Measurements from ENCODE around the gene CLEC16A. TPM values are rescaled to one million over a fixed set of nuclear protein-coding genes. Genes with fewer than 3 reads are reported as not detected.

The CLEC16A gene
- polyA plus RNA-seq, 2 donors = 9.0 to 12.5 TPM

DNA sequence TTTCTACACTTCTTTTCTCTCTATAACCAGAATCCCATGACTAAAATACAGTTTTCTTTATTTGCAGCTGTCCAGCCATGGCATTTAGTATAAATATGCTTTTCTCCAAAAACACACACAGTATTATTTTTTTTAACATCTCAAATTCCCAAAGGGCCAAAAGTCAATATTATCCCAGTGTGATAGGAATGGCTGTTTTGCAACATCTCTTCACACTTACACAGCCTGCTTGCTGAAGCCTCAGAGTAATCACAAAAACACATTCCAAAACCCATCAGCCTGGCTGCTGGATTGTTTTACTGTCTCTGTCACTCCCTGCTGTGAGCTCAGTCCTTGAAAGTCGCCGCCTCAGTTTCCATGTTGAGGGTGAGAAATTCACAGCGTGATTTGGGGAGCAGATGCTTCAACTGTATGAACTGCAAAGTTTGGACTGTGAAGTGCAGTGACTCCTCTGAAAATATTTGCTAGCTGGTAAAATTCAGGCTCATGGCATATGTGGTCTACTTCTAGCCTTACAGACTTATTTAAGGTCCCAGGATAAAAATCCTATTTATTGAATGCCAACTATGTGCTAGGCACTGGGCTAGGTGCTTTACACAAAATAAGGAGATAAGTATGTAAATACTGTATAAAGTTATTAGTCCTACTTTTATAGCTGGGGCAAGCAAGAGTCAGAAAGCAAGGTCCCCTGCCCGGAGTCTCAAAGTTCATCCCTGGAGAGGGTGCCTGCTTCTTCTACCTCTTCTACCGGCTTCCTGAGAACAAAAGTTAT, 195.1 kb downstream of the CLEC16A start:
- no peak overlapping the region for H3K27ac ChIP-seq (ENCODE audit: low read depth in 2 of 2, low read length in 1 of 2)
- peaks cover 0 to 2% of the 10 kb centered on the region in 2 donors for H3K4me1 ChIP-seq (ENCODE audit: control insufficient read depth in 2 of 2, insufficient read depth in 2 of 2, low read length in 1 of 2)
- H3K36me3 ChIP-seq (ENCODE audit: control insufficient read depth in 2 of 2, insufficient read depth in 2 of 2, low read length in 1 of 2) = peaks cover 0 to 3% of the 10 kb centered on the region in 2 donors
- 82 to 86% methylated on average over 5 of the region's 5 CpGs for WGBS, 2 donors
- H3K4me3 ChIP-seq (ENCODE audit: low read depth in 1 of 2, low read length in 2 of 2) = no peak overlapping the region
- no peaks in the 10 kb centered on the region for H3K9me3 ChIP-seq (ENCODE audit: control insufficient read depth in 2 of 2, insufficient read depth in 1 of 2, low read depth in 1 of 2, low read length in 1 of 2)
- no peaks in the 10 kb centered on the region for H3K27me3 ChIP-seq (ENCODE audit: control insufficient read depth in 1 of 2, insufficient read depth in 2 of 2, low read length in 2 of 2)

GRCh38 chr16:11140098-11140375, 195.7 kb downstream of the CLEC16A start:
- Histone ChIP-seq H3K27ac (ENCODE audit: low read depth in 2 of 2, low read length in 1 of 2) (no peak overlapping the region), H3K27me3 (ENCODE audit: control insufficient read depth in 1 of 2, insufficient read depth in 2 of 2, low read length in 2 of 2) (no peaks in the 10 kb centered on the region), H3K36me3 (ENCODE audit: control insufficient read depth in 2 of 2, insufficient read depth in 2 of 2, low read length in 1 of 2) (peaks cover 0 to 3% of the 10 kb centered on the region in 2 donors), H3K9me3 (ENCODE audit: control insufficient read depth in 2 of 2, insufficient read depth in 1 of 2, low read depth in 1 of 2, low read length in 1 of 2) (no peaks in the 10 kb centered on the region), H3K4me1 (ENCODE audit: control insufficient read depth in 2 of 2, insufficient read depth in 2 of 2, low read length in 1 of 2) (peaks cover 0 to 2% of the 10 kb centered on the region in 2 donors), H3K4me3 (ENCODE audit: low read depth in 1 of 2, low read length in 2 of 2) (no peak overlapping the region)
- 69 to 77% methylated on average over 8 of the region's 8 CpGs for WGBS, 2 donors

DNA sequence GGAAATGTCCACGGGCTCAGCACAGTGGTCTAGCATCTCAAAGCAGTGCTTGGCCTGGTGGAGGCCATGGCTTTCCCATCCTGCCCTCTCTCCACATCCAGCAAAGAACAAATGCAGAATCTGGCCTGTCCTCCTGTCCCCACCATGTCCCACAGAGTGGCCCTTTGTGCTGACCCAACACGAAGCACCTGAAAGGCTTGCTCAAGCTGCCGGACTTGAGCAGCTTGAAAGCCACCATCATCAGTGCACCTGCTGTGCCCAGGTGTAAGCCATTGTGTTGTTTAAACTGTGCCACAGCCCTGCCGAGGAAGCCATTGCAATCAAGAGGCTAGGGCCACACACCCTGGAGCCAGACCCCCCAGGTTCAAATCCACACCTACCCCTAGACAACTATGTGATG, 196.1 kb downstream of the CLEC16A start:
- no peaks in the 10 kb centered on the region for H3K9me3 ChIP-seq (ENCODE audit: control insufficient read depth in 2 of 2, insufficient read depth in 1 of 2, low read depth in 1 of 2, low read length in 1 of 2)
- H3K4me3 ChIP-seq (ENCODE audit: low read depth in 1 of 2, low read length in 2 of 2) = no peak overlapping the region
- 90% methylated on average over 4 of the region's 4 CpGs for WGBS, 2 donors
- H3K27ac ChIP-seq (ENCODE audit: low read depth in 2 of 2, low read length in 1 of 2) = no peak overlapping the region
- no peaks in the 10 kb centered on the region for H3K27me3 ChIP-seq (ENCODE audit: control insufficient read depth in 1 of 2, insufficient read depth in 2 of 2, low read length in 2 of 2)
- H3K4me1 ChIP-seq (ENCODE audit: control insufficient read depth in 2 of 2, insufficient read depth in 2 of 2, low read length in 1 of 2) = peaks cover 0 to 2% of the 10 kb centered on the region in 2 donors
- peaks cover 0 to 3% of the 10 kb centered on the region in 2 donors for H3K36me3 ChIP-seq (ENCODE audit: control insufficient read depth in 2 of 2, insufficient read depth in 2 of 2, low read length in 1 of 2)

- WGBS, 2 donors = 92 to 98% methylated on average over 5 of the region's 5 CpGs
- H3K4me1 ChIP-seq (ENCODE audit: control insufficient read depth in 2 of 2, insufficient read depth in 2 of 2, low read length in 1 of 2) = peaks cover 2% of the 10 kb centered on the region in 2 donors
- H3K27ac ChIP-seq (ENCODE audit: low read depth in 2 of 2, low read length in 1 of 2) = no peak overlapping the region
- no peaks in the 10 kb centered on the region for H3K9me3 ChIP-seq (ENCODE audit: control insufficient read depth in 2 of 2, insufficient read depth in 1 of 2, low read depth in 1 of 2, low read length in 1 of 2)
- H3K27me3 ChIP-seq (ENCODE audit: control insufficient read depth in 1 of 2, insufficient read depth in 2 of 2, low read length in 2 of 2) = no peaks in the 10 kb centered on the region
- peaks cover 0 to 3% of the 10 kb centered on the region in 2 donors for H3K36me3 ChIP-seq (ENCODE audit: control insufficient read depth in 2 of 2, insufficient read depth in 2 of 2, low read length in 1 of 2)
- no peak overlapping the region for H3K4me3 ChIP-seq (ENCODE audit: low read depth in 1 of 2, low read length in 2 of 2)
Observed at GRCh38 chr16:11140867-11141266, 196.5 kb downstream of the CLEC16A start.

GRCh38 chr16:11141409-11142260, 197.3 kb downstream of the CLEC16A start:
- Histone ChIP-seq H3K27ac (ENCODE audit: low read depth in 2 of 2, low read length in 1 of 2) (no peak overlapping the region), H3K27me3 (ENCODE audit: control insufficient read depth in 1 of 2, insufficient read depth in 2 of 2, low read length in 2 of 2) (no peaks in the 10 kb centered on the region), H3K4me1 (ENCODE audit: control insufficient read depth in 2 of 2, insufficient read depth in 2 of 2, low read length in 1 of 2) (peaks cover 2 to 3% of the 10 kb centered on the region in 2 donors), H3K36me3 (ENCODE audit: control insufficient read depth in 2 of 2, insufficient read depth in 2 of 2, low read length in 1 of 2) (peaks cover 0 to 2% of the 10 kb centered on the region in 2 donors), H3K4me3 (ENCODE audit: low read depth in 1 of 2, low read length in 2 of 2) (no peak overlapping the region), H3K9me3 (ENCODE audit: control insufficient read depth in 2 of 2, insufficient read depth in 1 of 2, low read depth in 1 of 2, low read length in 1 of 2) (no peaks in the 10 kb centered on the region)
- whole genome bisulfite sequencing, 2 donors = 92 to 93% methylated on average over 26 of the region's 26 CpGs

GRCh38 chr16:11142261-11142630, 197.9 kb downstream of the CLEC16A start:
- H3K4me1 ChIP-seq (ENCODE audit: control insufficient read depth in 2 of 2, insufficient read depth in 2 of 2, low read length in 1 of 2) = peaks cover 2 to 3% of the 10 kb centered on the region in 2 donors
- no peaks in the 10 kb centered on the region for H3K36me3 ChIP-seq (ENCODE audit: control insufficient read depth in 2 of 2, insufficient read depth in 2 of 2, low read length in 1 of 2)
- no peaks in the 10 kb centered on the region for H3K9me3 ChIP-seq (ENCODE audit: control insufficient read depth in 2 of 2, insufficient read depth in 1 of 2, low read depth in 1 of 2, low read length in 1 of 2)
- WGBS, 2 donors = 53 to 58% methylated on average over 7 of the region's 7 CpGs
- H3K27ac ChIP-seq (ENCODE audit: low read depth in 2 of 2, low read length in 1 of 2) = no peak overlapping the region
- no peak overlapping the region for H3K4me3 ChIP-seq (ENCODE audit: low read depth in 1 of 2, low read length in 2 of 2)
- H3K27me3 ChIP-seq (ENCODE audit: control insufficient read depth in 1 of 2, insufficient read depth in 2 of 2, low read length in 2 of 2) = no peaks in the 10 kb centered on the region

DNA sequence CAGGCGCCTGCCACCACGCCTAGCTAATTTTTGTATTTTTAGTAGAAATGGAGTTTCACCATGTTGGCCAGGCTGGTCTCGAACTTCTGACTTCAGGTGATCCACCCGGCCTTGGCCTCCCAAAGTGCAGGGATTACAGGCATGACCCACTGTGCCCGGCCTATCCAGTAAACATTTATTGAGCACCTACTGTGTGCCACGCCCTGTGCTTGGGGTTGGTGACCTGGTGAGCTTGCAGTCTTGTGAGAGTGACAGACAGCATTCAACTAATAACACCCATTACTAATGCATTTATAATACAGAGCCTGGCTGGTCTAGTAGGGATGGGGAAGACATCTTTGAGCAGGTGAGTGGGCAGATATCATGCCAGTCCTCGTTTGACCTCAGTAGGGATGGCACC, 198.6 kb downstream of the CLEC16A start:
- Histone ChIP-seq H3K27me3 (ENCODE audit: control insufficient read depth in 1 of 2, insufficient read depth in 2 of 2, low read length in 2 of 2) (no peaks in the 10 kb centered on the region), H3K27ac (ENCODE audit: low read depth in 2 of 2, low read length in 1 of 2) (no peak overlapping the region), H3K9me3 (ENCODE audit: control insufficient read depth in 2 of 2, insufficient read depth in 1 of 2, low read depth in 1 of 2, low read length in 1 of 2) (no peaks in the 10 kb centered on the region), H3K4me1 (ENCODE audit: control insufficient read depth in 2 of 2, insufficient read depth in 2 of 2, low read length in 1 of 2) (peaks cover 2 to 3% of the 10 kb centered on the region in 2 donors), H3K4me3 (ENCODE audit: low read depth in 1 of 2, low read length in 2 of 2) (no peak overlapping the region), H3K36me3 (ENCODE audit: control insufficient read depth in 2 of 2, insufficient read depth in 2 of 2, low read length in 1 of 2) (no peaks in the 10 kb centered on the region)
- 91 to 93% methylated on average over 7 of the region's 7 CpGs for WGBS, 2 donors

DNA sequence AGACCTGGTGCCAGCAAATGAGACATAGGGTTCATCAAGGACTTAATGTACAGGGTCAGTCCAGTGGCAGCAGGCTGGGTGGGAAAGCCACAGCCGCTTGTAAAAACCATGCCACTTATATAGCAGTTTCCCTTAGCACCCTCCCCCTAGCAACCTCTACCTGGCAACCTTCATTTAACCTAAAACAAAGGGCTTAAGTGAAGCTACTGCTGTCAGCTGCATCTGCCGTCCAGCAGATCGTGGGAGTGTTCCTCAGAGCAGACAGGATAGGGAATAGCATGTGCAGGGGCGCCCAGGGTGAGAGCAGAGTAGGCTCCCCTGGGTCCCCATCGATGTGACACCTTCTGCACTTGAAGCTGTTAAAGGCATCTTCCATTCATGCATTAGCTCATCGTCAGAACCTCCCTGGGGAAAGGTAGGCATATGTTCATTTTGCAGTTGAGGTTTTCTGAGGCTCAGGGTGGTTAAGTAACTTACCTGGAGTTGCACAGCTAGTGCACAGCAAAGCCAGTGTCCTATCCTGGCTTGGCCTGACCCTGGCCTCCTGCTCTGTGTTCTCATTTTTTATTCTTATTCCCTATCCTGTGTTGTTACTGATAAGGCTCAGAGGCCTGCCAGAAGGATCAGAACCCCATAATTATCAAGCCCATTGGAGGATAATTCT, 199.1 kb downstream of the CLEC16A start:
- no peak overlapping the region for H3K27ac ChIP-seq (ENCODE audit: low read depth in 2 of 2, low read length in 1 of 2)
- H3K4me3 ChIP-seq (ENCODE audit: low read depth in 1 of 2, low read length in 2 of 2) = no peak overlapping the region
- H3K27me3 ChIP-seq (ENCODE audit: control insufficient read depth in 1 of 2, insufficient read depth in 2 of 2, low read length in 2 of 2) = no peaks in the 10 kb centered on the region
- no peaks in the 10 kb centered on the region for H3K9me3 ChIP-seq (ENCODE audit: control insufficient read depth in 2 of 2, insufficient read depth in 1 of 2, low read depth in 1 of 2, low read length in 1 of 2)
- peaks cover 2 to 3% of the 10 kb centered on the region in 2 donors for H3K4me1 ChIP-seq (ENCODE audit: control insufficient read depth in 2 of 2, insufficient read depth in 2 of 2, low read length in 1 of 2)
- 91% methylated on average over 6 of the region's 6 CpGs for WGBS, 2 donors
- no peaks in the 10 kb centered on the region for H3K36me3 ChIP-seq (ENCODE audit: control insufficient read depth in 2 of 2, insufficient read depth in 2 of 2, low read length in 1 of 2)

DNA sequence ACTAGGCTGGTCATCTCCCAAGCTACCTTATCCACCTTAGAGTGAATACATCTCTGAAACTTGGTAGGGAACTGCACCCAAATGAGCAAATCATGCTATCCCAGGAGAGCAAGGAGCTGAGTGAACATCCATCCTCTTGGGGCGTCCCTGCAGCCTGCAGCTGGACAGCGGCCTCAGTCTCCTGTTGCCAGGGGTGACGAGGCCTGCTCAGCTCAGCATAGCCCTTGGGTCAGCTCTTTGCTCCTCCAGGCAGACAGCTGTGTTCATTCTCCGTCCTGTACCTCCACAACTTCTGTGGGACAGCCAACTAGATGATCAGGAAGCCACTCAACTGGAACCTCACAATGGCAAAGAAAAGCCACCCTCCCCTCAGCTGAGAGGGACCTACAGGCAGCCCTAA, 199.8 kb downstream of the CLEC16A start:
- H3K27ac ChIP-seq (ENCODE audit: low read depth in 2 of 2, low read length in 1 of 2) = no peak overlapping the region

More for the DNA sequence above, 199.8 kb downstream of the CLEC16A start:
- Histone ChIP-seq H3K4me1 (ENCODE audit: control insufficient read depth in 2 of 2, insufficient read depth in 2 of 2, low read length in 1 of 2) (peaks cover 2 to 3% of the 10 kb centered on the region in 2 donors), H3K36me3 (ENCODE audit: control insufficient read depth in 2 of 2, insufficient read depth in 2 of 2, low read length in 1 of 2) (no peaks in the 10 kb centered on the region), H3K4me3 (ENCODE audit: low read depth in 1 of 2, low read length in 2 of 2) (no peak overlapping the region), H3K27me3 (ENCODE audit: control insufficient read depth in 1 of 2, insufficient read depth in 2 of 2, low read length in 2 of 2) (no peaks in the 10 kb centered on the region), H3K9me3 (ENCODE audit: control insufficient read depth in 2 of 2, insufficient read depth in 1 of 2, low read depth in 1 of 2, low read length in 1 of 2) (no peaks in the 10 kb centered on the region)
- WGBS, 2 donors = 83 to 90% methylated on average over 4 of the region's 4 CpGs
